HepG2 (cell line): ENCODE results near the gene LENEP. TPM values are rescaled to one million over a fixed set of nuclear protein-coding genes. Genes with fewer than 3 reads are reported as not detected.

Experiments used
- ATM ChIP-seq: fragments of 450-650 bp; IDR thresholded peaks from 2 replicates; pipeline ENCODE4 v1.7.1; 2017; ENCODE audit warnings: mild to moderate bottlenecking, borderline replicate concordance
- HDAC1 ChIP-seq: sonication (generic); formaldehyde crosslinking; IDR thresholded peaks from 2 replicates; pipeline ENCODE4 v1.5.1; 2020; ENCODE audit warnings: mild to moderate bottlenecking, missing genetic modification reagents
- HNF4A ChIP-seq: sonication (generic); formaldehyde crosslinking; IDR thresholded peaks from 2 replicates; pipeline ENCODE4 v1.4.0; 2020; ENCODE audit warnings: missing genetic modification reagents
- IKZF5 ChIP-seq: IDR thresholded peaks from 2 replicates; pipeline ENCODE4 v1.6.1; 2018; ENCODE audit warnings: missing genetic modification reagents, mild to moderate bottlenecking, missing compliant biosample characterization
- KDM1A ChIP-seq: IDR thresholded peaks from 2 replicates; pipeline ENCODE4 v1.6.1; 2016; ENCODE audit warnings: missing compliant biosample characterization
- MTF2 ChIP-seq: sonication (generic); formaldehyde crosslinking; IDR thresholded peaks from 2 replicates; pipeline ENCODE4 v1.5.0; 2020; ENCODE audit warnings: missing genetic modification reagents, borderline replicate concordance
- NCOR1 ChIP-seq: fragments of 200-600 bp; sonication (generic); IDR thresholded peaks from 2 replicates; pipeline ENCODE4 v1.7.0; 2017; ENCODE audit warnings: antibody characterized with exemption, low read length, borderline replicate concordance
- NFAT5 ChIP-seq: sonication (generic); formaldehyde crosslinking; IDR thresholded peaks from 2 replicates; pipeline ENCODE4 v1.4.0; 2020; ENCODE audit warnings: missing genetic modification reagents
- PATZ1 ChIP-seq: sonication (generic); formaldehyde crosslinking; IDR thresholded peaks from 2 replicates; pipeline ENCODE4 v1.4.0; 2020; ENCODE audit warnings: missing genetic modification reagents
- POLR2AphosphoS5 ChIP-seq: IDR thresholded peaks from 2 replicates; pipeline ENCODE4 v1.6.1; 2012; ENCODE audit warnings: low read depth, low read length
- SIN3A ChIP-seq: IDR thresholded peaks from 2 replicates; pipeline ENCODE4 v1.6.1; 2011; ENCODE audit warnings: low read depth, mild to moderate bottlenecking, control low read depth, low read length, borderline replicate concordance
- SP1 ChIP-seq, 2 experiments: fragments of 450-650 bp in 1 of 2; sonication (generic) in 1 of 2; formaldehyde crosslinking in 1 of 2; IDR thresholded peaks; 2 replicates each; pipeline versions ENCODE4 v1.4.0 to v1.6.1; 2016 to 2020; ENCODE audit warnings: missing genetic modification reagents in 1 of 2
- TFAP4 ChIP-seq: sonication (generic); IDR thresholded peaks from 2 replicates; pipeline ENCODE4 v1.6.1; 2016; ENCODE audit warnings: low read depth, borderline replicate concordance
- ZBTB4 ChIP-seq: sonication (generic); formaldehyde crosslinking; IDR thresholded peaks from 2 replicates; pipeline ENCODE4 v1.4.0; 2020; ENCODE audit warnings: missing genetic modification reagents, mild to moderate bottlenecking, borderline replicate concordance
- ZNF468 ChIP-seq: sonication (generic); formaldehyde crosslinking; IDR thresholded peaks from 2 replicates; pipeline ENCODE4 v1.8.0; 2022; ENCODE audit warnings: mild to moderate bottlenecking, moderate library complexity, missing genetic modification reagents
- ZNF546 ChIP-seq: sonication (generic); formaldehyde crosslinking; conservative IDR thresholded peaks from 2 replicates; pipeline ENCODE4 v1.8.1; 2023; ENCODE audit warnings: mild to moderate bottlenecking, missing genetic modification reagents
- polyA plus RNA-seq, 8 experiments: library from polyadenylated mRNA; depleted of rRNA in 3 of 8; stranded (reverse) in 7 of 8; unstranded in 1 of 8; fragments of >200 nt; fragmentation: Illumina TruSeq in 4 of 8; extraction: Trizol in 4 of 8; gene quantifications; 2 replicates each; pipeline versions ENCODE4 v1.2.1 to v1.2.3, GENCODE V29; 2011 to 2016; ENCODE audit warnings: low read depth in 4 of 8, missing spikeins in 1 of 8, mixed read lengths in 1 of 8; ENCODE audit not compliant: insufficient read depth in 1 of 8
- total RNA-seq, 5 experiments: library from RNA; depleted of rRNA; stranded (reverse); fragments of >200 nt; fragmentation: Illumina TruSeq; extraction: Trizol; gene quantifications; 2 replicates each; pipeline ENCODE4 v1.2.3, GENCODE V29; 2016; ENCODE audit warnings: low read depth in 1 of 5

Gene LENEP
- total and polyA plus RNA-seq, 2 of the 13 experiments (the other 11 are each of a cell fraction or from before 2014, with no cell fraction given): 0.29 TPM; not detected in 1

- TF ChIP-seq ATM: no peak
- TF ChIP-seq ZNF546 (CRISPR knock-in tag): no peak
- no peak for TF ChIP-seq SP1 (IDR thresholded peaks at IDR 0.05)
- TF ChIP-seq SP1 (CRISPR knock-in tag; IDR thresholded peaks at IDR 0.05): peak; percentile 72
- TF ChIP-seq KDM1A (CRISPR knock-in tag): no peak
- TF ChIP-seq MTF2: no peak
- TF ChIP-seq SIN3A: 0 out of 2 replicates have a peak, but pooled peaks have one; percentile 44
- no peak for TF ChIP-seq ZNF468 (CRISPR knock-in tag)
- TF ChIP-seq NCOR1: peak; percentile 43; the same call in 1 of the 2 replicates
- TF ChIP-seq POLR2AphosphoS5: peak; percentile 98
- TF ChIP-seq TFAP4: peak; percentile 98
- TF ChIP-seq IKZF5: peak; percentile 39; the same call in 1 of the 2 replicates
- no peak for TF ChIP-seq ZBTB4
- peak; percentile 84 for TF ChIP-seq HNF4A (CRISPR knock-in tag)
- no peak; the same call in 1 of the 2 replicates for TF ChIP-seq PATZ1
- no peak for TF ChIP-seq NFAT5
- peak; percentile 39 for TF ChIP-seq HDAC1
Observed at GRCh38 chr1:154973344-154974101, 19.9 kb upstream of the LENEP start (continued).
